Suppressor macrophage treated with lipopolysaccharide for 4 hours (primary cell): ENCODE data around the gene SUMF1.
A peak's percentile ranks its signal among the peaks of the same experiment; 100 is the strongest.

Source experiments
- DNase-seq: peaks from one replicate; pipeline ENCODE4 v3.0.0-alpha.2; 2020

SUMF1 gene

GRCh38 chr3:4497005-4497692 lies 30.1 kb upstream of the SUMF1 start:
- no peak for DNase-seq

- DNase-seq, result no peak
These were observed 29.0 kb upstream of the SUMF1 start for GRCh38 chr3:4496087-4496452.

GRCh38 chr3:4495294-4496086 lies 28.4 kb upstream of the SUMF1 start:
- peak; percentile 85 for DNase-seq

GRCh38 chr3:4494895-4495264 lies 27.8 kb upstream of the SUMF1 start:
- peak; percentile 47 for DNase-seq

GRCh38 chr3:4493941-4494894 lies 27.1 kb upstream of the SUMF1 start:
- DNase-seq, result no peak

- peak; percentile 99 for DNase-seq
These were observed 26.2 kb upstream of the SUMF1 start, which contains the start of gene ITPR1 for GRCh38 chr3:4493014-4493940. Gene ITPR1, plus strand, starts transcription at chr3:4493348. Its CDS starts 23,144 bp downstream, at chr3:4516492.

- DNase-seq, result peak; percentile 74
These were observed 25.3 kb upstream of the SUMF1 start for GRCh38 chr3:4492208-4493013.

- no peak for DNase-seq
These were observed 24.8 kb upstream of the SUMF1 start for GRCh38 chr3:4491855-4492207.

GRCh38 chr3:4478261-4478660 lies 11.2 kb upstream of the SUMF1 start:
- peak; percentile 86 for DNase-seq

GRCh38 chr3:4476496-4476895 lies 9.4 kb upstream of the SUMF1 start:
- no peak for DNase-seq

GRCh38 chr3:4475804-4476203 lies 8.7 kb upstream of the SUMF1 start:
- no peak for DNase-seq

GRCh38 chr3:4474683-4475490 lies 7.8 kb upstream of the SUMF1 start:
- peak; percentile 89 for DNase-seq

GRCh38 chr3:4472766-4473165 lies 5.7 kb upstream of the SUMF1 start:
- no peak for DNase-seq

- DNase-seq, result no peak
These were observed 5.2 kb upstream of the SUMF1 start for GRCh38 chr3:4472312-4472711.

- no peak for DNase-seq
These were observed 4.8 kb upstream of the SUMF1 start for GRCh38 chr3:4471907-4472306.

- no peak for DNase-seq
These were observed 426 bp upstream of the SUMF1 start for GRCh38 chr3:4467522-4467867.

GRCh38 chr3:4464576-4464975 lies 2.5 kb downstream of the SUMF1 start:
- DNase-seq, result no peak

GRCh38 chr3:4462369-4463040 lies 4.6 kb downstream of the SUMF1 start:
- no peak for DNase-seq

- no peak for DNase-seq
These were observed 5.5 kb downstream of the SUMF1 start for GRCh38 chr3:4461468-4462090.

- DNase-seq, result no peak
These were observed 6.7 kb downstream of the SUMF1 start for GRCh38 chr3:4460334-4460733.
